Tibial nerve (tissue), 4 donors: Measurements from ENCODE around the gene SNAI1.

Experiments
- EP300 ChIP-seq, 2 donors: sonication (generic); formaldehyde crosslinking; IDR thresholded peaks; one replicate each; pipeline ENCODE4 v1.6.1; 2017; ENCODE audit warnings: antibody characterized with exemption in 2 of 2, mild to moderate bottlenecking in 1 of 2
- TF ChIP-seq, protein P1 (sequence below), 5 experiments: fragments of 200-600 bp in 3 of 5; fragments of 450-650 bp in 2 of 5; sonication (generic) in 3 of 5; IDR thresholded peaks; one replicate each; pipeline ENCODE4 v1.5.1; 2016 to 2019; ENCODE audit warnings: antibody characterized with exemption in 5 of 5, mild to moderate bottlenecking in 3 of 5, moderate library complexity in 2 of 5

DNA sequence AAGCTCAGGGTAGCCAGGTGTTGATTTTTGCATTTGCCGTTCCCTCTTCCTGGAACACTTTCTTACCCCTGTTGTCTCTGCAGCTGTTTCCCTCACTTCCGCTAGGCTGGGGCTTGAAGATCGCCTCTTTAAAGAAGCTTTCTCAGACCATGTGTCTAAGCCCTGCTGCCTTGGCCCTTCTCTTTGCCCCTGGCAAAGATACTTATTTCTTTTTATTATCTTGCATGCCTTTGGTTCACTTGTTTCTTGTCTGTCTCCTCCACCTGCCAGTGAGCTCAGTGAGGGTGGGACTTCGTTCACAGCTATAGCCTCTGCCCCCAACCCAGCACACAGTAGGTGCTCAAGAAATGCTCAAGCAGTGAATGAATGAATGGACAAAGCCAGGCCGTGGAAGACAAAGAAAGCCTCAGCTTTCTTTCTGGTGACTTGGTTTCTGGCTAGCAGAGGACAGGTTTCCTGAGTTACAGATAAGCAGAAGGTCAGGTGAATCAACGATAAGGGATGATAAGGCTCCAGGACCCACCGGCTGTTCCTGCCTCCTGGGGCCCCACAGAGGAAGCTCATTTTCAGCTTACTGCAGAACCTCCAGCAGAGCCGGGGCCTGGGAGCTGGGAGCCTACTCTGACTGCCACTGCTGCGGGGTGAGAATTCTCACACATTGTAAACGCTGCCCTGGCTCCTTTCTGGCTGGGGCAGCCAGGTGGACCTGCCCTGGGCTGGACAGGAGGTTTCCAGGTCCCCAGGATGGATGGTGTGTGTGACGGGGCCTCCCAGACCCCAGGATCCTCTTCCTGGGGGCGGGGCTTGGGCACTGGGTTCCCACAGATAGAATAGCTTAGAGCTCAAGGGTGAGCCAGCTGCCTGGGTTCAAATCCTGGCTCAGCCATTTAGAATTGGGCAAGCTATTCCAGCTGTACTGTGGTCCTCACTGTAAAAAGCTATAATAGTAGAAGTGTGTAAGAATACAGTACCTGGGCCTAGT is 29.8 kb downstream of the SNAI1 start:
- TF ChIP-seq, protein P1, sequence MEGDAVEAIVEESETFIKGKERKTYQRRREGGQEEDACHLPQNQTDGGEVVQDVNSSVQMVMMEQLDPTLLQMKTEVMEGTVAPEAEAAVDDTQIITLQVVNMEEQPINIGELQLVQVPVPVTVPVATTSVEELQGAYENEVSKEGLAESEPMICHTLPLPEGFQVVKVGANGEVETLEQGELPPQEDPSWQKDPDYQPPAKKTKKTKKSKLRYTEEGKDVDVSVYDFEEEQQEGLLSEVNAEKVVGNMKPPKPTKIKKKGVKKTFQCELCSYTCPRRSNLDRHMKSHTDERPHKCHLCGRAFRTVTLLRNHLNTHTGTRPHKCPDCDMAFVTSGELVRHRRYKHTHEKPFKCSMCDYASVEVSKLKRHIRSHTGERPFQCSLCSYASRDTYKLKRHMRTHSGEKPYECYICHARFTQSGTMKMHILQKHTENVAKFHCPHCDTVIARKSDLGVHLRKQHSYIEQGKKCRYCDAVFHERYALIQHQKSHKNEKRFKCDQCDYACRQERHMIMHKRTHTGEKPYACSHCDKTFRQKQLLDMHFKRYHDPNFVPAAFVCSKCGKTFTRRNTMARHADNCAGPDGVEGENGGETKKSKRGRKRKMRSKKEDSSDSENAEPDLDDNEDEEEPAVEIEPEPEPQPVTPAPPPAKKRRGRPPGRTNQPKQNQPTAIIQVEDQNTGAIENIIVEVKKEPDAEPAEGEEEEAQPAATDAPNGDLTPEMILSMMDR (IDR thresholded peaks at IDR 0.05): no peak
- TF ChIP-seq EP300 (IDR thresholded peaks at IDR 0.05): no peak
